ENCODE measurements around the gene ENOX2.

DNA sequence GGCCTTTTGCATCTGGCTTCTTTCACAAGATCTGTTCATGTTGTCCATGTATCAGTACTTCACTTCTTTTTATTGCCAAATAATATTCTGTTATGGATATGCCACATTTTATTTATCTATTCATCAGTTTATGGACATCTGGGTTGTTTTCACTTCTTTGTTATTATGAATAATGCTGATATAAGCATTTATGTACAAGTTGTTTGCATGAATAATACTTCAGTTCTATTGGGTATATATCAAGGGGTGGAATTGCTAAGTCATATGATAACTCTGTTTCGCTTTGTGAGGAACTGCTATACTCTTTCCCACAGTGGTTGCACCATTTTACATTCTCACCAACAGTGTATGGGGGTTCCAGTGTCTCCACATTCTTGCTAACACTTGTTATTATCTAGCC is 310.8 kb downstream of the ENOX2 start:
- TF ChIP-seq, protein P1, sequence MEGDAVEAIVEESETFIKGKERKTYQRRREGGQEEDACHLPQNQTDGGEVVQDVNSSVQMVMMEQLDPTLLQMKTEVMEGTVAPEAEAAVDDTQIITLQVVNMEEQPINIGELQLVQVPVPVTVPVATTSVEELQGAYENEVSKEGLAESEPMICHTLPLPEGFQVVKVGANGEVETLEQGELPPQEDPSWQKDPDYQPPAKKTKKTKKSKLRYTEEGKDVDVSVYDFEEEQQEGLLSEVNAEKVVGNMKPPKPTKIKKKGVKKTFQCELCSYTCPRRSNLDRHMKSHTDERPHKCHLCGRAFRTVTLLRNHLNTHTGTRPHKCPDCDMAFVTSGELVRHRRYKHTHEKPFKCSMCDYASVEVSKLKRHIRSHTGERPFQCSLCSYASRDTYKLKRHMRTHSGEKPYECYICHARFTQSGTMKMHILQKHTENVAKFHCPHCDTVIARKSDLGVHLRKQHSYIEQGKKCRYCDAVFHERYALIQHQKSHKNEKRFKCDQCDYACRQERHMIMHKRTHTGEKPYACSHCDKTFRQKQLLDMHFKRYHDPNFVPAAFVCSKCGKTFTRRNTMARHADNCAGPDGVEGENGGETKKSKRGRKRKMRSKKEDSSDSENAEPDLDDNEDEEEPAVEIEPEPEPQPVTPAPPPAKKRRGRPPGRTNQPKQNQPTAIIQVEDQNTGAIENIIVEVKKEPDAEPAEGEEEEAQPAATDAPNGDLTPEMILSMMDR (IDR thresholded peaks at IDR 0.05), result no peak
- no peak for TF ChIP-seq POLR2A (IDR thresholded peaks at IDR 0.05)
